ENCODE measurements around the gene SYCP3.

SYCP3 gene

GRCh38 chr12:101690544-101691098 lies 48.6 kb downstream of the SYCP3 start:
- TF ChIP-seq MAX (IDR thresholded peaks at IDR 0.05), result no peak
- no peak for TF ChIP-seq YY1 (IDR thresholded peaks at IDR 0.05; ENCODE audit: low read depth)
- no peak for TF ChIP-seq EGR1 (IDR thresholded peaks at IDR 0.05)
- TF ChIP-seq RAD21 (IDR thresholded peaks at IDR 0.05; ENCODE audit: low read depth), result no peak
- no peak for TF ChIP-seq TEAD4 (IDR thresholded peaks at IDR 0.05)
- TF ChIP-seq EP300 (IDR thresholded peaks at IDR 0.05; ENCODE audit: borderline replicate concordance), result no peak

GRCh38 chr12:101686176-101686575 lies 53.1 kb downstream of the SYCP3 start:
- no peak for TF ChIP-seq EP300 (IDR thresholded peaks at IDR 0.05; ENCODE audit: borderline replicate concordance)
- TF ChIP-seq RAD21 (IDR thresholded peaks at IDR 0.05; ENCODE audit: low read depth), result no peak
- TF ChIP-seq FOXM1 (IDR thresholded peaks at IDR 0.05; ENCODE audit: borderline replicate concordance, low read depth), result no peak
- TF ChIP-seq, protein P1, sequence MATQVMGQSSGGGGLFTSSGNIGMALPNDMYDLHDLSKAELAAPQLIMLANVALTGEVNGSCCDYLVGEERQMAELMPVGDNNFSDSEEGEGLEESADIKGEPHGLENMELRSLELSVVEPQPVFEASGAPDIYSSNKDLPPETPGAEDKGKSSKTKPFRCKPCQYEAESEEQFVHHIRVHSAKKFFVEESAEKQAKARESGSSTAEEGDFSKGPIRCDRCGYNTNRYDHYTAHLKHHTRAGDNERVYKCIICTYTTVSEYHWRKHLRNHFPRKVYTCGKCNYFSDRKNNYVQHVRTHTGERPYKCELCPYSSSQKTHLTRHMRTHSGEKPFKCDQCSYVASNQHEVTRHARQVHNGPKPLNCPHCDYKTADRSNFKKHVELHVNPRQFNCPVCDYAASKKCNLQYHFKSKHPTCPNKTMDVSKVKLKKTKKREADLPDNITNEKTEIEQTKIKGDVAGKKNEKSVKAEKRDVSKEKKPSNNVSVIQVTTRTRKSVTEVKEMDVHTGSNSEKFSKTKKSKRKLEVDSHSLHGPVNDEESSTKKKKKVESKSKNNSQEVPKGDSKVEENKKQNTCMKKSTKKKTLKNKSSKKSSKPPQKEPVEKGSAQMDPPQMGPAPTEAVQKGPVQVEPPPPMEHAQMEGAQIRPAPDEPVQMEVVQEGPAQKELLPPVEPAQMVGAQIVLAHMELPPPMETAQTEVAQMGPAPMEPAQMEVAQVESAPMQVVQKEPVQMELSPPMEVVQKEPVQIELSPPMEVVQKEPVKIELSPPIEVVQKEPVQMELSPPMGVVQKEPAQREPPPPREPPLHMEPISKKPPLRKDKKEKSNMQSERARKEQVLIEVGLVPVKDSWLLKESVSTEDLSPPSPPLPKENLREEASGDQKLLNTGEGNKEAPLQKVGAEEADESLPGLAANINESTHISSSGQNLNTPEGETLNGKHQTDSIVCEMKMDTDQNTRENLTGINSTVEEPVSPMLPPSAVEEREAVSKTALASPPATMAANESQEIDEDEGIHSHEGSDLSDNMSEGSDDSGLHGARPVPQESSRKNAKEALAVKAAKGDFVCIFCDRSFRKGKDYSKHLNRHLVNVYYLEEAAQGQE (IDR thresholded peaks at IDR 0.05; ENCODE audit: low read depth), result no peak
- TF ChIP-seq EGR1 (IDR thresholded peaks at IDR 0.05), result no peak
- TF ChIP-seq TCF12 (IDR thresholded peaks at IDR 0.05; ENCODE audit: low read depth), result no peak
- TF ChIP-seq CREB1 (IDR thresholded peaks at IDR 0.05; ENCODE audit: low read depth), result no peak
- TF ChIP-seq CEBPB (IDR thresholded peaks at IDR 0.05), result no peak
- TF ChIP-seq ZBTB7A (IDR thresholded peaks at IDR 0.05; ENCODE audit: low read depth), result no peak
- TF ChIP-seq MAX (IDR thresholded peaks at IDR 0.05), result no peak

- TF ChIP-seq CEBPB (IDR thresholded peaks at IDR 0.05) (no peak), TEAD4 (IDR thresholded peaks at IDR 0.05) (no peak), CREB1 (IDR thresholded peaks at IDR 0.05; ENCODE audit: low read depth) (no peak), MAX (IDR thresholded peaks at IDR 0.05) (no peak), NFIC (IDR thresholded peaks at IDR 0.05) (no peak), ZBTB7A (IDR thresholded peaks at IDR 0.05; ENCODE audit: low read depth) (no peak), EGR1 (IDR thresholded peaks at IDR 0.05) (no peak), FOXM1 (IDR thresholded peaks at IDR 0.05; ENCODE audit: borderline replicate concordance, low read depth) (no peak), USF1 (IDR thresholded peaks at IDR 0.05) (no peak), EP300 (IDR thresholded peaks at IDR 0.05; ENCODE audit: borderline replicate concordance) (no peak), RAD21 (IDR thresholded peaks at IDR 0.05; ENCODE audit: low read depth) (no peak), YY1 (IDR thresholded peaks at IDR 0.05; ENCODE audit: low read depth) (no peak), TAF1 (IDR thresholded peaks at IDR 0.05; ENCODE audit: low read depth) (no peak), TCF12 (IDR thresholded peaks at IDR 0.05; ENCODE audit: low read depth) (no peak)
- TF ChIP-seq, protein P1 (IDR thresholded peaks at IDR 0.05; ENCODE audit: low read depth), result no peak
Observed at GRCh38 chr12:101685092-101685491, 54.2 kb downstream of the SYCP3 start.

- TF ChIP-seq TEAD4 (IDR thresholded peaks at IDR 0.05) (no peak), EP300 (IDR thresholded peaks at IDR 0.05; ENCODE audit: borderline replicate concordance) (no peak), RAD21 (IDR thresholded peaks at IDR 0.05; ENCODE audit: low read depth) (no peak), CEBPB (IDR thresholded peaks at IDR 0.05) (no peak), NFIC (IDR thresholded peaks at IDR 0.05) (no peak), FOXM1 (IDR thresholded peaks at IDR 0.05; ENCODE audit: borderline replicate concordance, low read depth) (no peak), EGR1 (IDR thresholded peaks at IDR 0.05) (no peak), TCF12 (IDR thresholded peaks at IDR 0.05; ENCODE audit: low read depth) (no peak), ZBTB7A (IDR thresholded peaks at IDR 0.05; ENCODE audit: low read depth) (no peak), MAX (IDR thresholded peaks at IDR 0.05) (no peak)
- TF ChIP-seq, protein P1 (IDR thresholded peaks at IDR 0.05; ENCODE audit: low read depth), result no peak
Observed at GRCh38 chr12:101680647-101681046, 58.6 kb downstream of the SYCP3 start.

Measured in Ishikawa (cell line).